Astrocyte of the cerebellum (primary cell): ENCODE data around the gene TCEAL9.
A peak's percentile ranks its signal among the peaks of the same experiment; 100 is the strongest.

Experiments
- DNase-seq: peaks from one replicate; pipeline ENCODE4 v3.0.0-alpha.2; 2011; ENCODE audit warnings: low read depth
- H3K4me3 ChIP-seq: 2 replicates; pipeline ENCODE4 v1.5.1; 2011; ENCODE audit warnings: mild to moderate bottlenecking, low read depth, low read length, moderate library complexity
- CTCF ChIP-seq: IDR thresholded peaks from 2 replicates; pipeline ENCODE4 v1.5.1; 2012; ENCODE audit warnings: low read length, low read depth, moderate library complexity, mild to moderate bottlenecking; ENCODE audit errors: missing control alignments
- in situ Hi-C: cut with HindIII; loops from 2 replicates; pipeline ENCODE4 v1.10.0; 2017; ENCODE audit warnings: low sequenced_read_pairs

TCEAL9 gene

DNA sequence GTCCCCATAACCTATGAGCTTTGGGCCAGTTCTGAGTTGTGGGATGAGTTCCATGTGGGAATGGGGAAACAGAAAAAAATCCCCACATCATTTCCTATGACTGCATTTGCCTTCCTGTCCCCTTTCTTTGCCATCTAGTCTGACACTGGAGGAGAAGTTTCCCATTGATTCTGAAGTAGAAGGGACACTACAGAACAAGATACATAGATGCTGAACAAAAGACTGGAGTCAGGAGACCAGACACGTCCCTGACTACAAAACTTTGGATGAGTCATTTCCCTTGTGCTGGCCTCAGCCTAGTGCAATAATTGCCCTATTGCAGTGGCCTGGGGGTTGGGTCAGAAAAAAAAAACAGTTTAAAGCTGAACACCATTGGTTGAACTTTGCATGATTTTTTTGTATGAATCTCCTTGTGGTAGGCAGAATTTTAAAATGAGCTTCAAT is 42.1 kb downstream of the TCEAL9 start:
- H3K4me3 ChIP-seq, result no peak overlapping the region
- TF ChIP-seq CTCF, result no peak
- in situ Hi-C loops, result no loop called here
- DNase-seq, result no peak

DNA sequence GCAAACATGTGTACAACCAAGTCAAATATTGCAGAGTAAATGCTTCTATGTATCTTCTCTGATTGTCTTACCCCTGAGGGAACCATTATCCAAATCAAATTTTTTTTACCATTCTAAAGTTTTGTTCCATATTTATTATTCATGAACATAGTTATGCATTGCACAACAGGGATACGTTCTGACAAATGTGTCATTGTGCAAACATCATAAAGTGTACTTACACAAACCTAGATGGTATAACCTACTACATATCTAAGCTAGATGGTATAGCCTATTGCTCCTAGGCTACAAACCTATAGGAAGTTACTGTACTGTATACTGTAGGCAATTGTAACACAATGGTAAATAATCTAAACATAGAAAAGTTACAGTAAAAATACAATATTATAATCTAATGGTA is 43.4 kb downstream of the TCEAL9 start:
- no peak for DNase-seq
- in situ Hi-C loops, result loop anchor here (5.0 kb wide), 1 partner anchor 32 kb away; no protein-coding TSS in a partner anchor
- H3K4me3 ChIP-seq, result no peak overlapping the region
- TF ChIP-seq CTCF, result no peak

DNA sequence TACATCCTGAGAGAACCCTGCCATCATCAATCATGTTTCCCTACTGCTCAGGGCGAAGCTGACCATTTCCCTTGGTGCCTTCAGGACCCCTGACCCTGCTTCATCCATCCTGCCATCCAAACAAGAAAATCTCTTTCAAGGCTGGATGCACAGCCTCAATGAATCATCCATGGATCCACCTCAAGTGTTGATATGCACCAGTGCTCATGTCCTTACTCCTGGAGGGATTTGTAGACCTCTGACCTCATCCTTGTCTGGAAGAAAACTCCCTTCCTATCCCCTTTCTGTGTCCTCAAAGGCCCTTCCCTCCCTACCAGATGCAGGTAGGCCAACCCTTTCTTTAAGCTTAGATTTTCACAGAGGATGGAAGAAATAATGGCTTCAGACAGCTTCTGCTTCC is 44.6 kb downstream of the TCEAL9 start:
- DNase-seq, result no peak
- no peak for TF ChIP-seq CTCF
- in situ Hi-C loops, result loop anchor here (5.0 kb wide), 1 partner anchor 34 kb away; no protein-coding TSS in a partner anchor
- H3K4me3 ChIP-seq, result no peak overlapping the region

DNA sequence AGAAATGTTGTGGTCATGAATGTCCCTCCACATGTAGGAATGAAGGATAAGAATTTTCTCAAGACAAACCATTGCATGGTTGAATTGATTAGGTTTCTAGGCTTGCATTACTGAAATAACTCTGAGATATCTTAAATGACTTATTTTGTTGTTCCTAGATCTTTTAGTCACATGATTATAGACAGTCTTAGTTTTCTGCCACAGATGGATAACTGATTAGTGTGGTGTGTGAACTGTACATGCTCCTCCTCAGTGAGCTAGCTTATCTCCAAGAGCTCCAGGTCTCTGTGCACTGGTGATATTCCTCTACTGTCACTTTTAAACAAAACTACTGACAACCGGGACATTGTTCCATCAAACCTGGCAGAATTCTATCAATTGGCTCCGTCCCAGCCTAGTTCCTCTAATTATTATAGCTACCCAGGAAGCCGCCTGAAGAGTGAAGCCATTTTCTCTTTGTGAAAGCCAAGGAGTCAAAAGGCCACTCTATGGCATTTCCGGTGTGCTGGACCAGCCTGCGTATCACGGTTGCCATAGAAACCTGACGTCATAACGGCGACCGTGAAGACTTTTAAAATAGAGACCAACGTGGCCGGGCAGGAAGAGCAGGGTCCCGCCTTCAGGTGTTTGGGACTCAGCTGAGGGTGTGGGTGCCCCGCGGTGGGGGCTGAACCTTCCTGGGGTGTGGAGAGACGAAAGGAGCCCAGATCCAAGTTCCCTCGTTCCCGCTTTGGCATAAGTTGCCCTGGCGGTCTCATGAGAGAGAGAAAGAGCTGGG is 48.1 kb downstream of the TCEAL9 start:
- peak; percentile 75 for DNase-seq
- peak overlapping the region; percentile 42 for H3K4me3 ChIP-seq
- in situ Hi-C loops, result loop anchor here (5.0 kb wide), 1 partner anchor 37 kb away; no protein-coding TSS in a partner anchor
- TF ChIP-seq CTCF, result no peak

- in situ Hi-C loops, result no loop called here
- TF ChIP-seq CTCF, result no peak
- no peak for DNase-seq
- H3K4me3 ChIP-seq, result peak overlapping the region; percentile 42
Observed at GRCh38 chrX:103405009-103405333, 48.7 kb downstream of the TCEAL9 start.

GRCh38 chrX:103406256-103406655 is 50.0 kb downstream of the TCEAL9 start:
- no peak for DNase-seq
- H3K4me3 ChIP-seq, result no peak overlapping the region
- TF ChIP-seq CTCF, result no peak
- in situ Hi-C loops, result no loop called here
